Trophoblast cell (in vitro differentiated cells and primary cell): Measurements from ENCODE around the gene PDE4D.

ENCODE experiments used
- DNase-seq, 2 donors: peaks; one replicate each; pipeline ENCODE4 v3.0.0-alpha.2; 2016
- H2AFZ ChIP-seq: 2 replicates; pipeline ENCODE4 v1.6.1; 2013; ENCODE audit warnings: low read length, moderate library complexity, mild to moderate bottlenecking; ENCODE audit not compliant: insufficient read depth, poor library complexity
- H2AK5ac ChIP-seq: 2 replicates; pipeline ENCODE4 v1.6.1; 2013; ENCODE audit warnings: mild to moderate bottlenecking, low read length
- H2BK120ac ChIP-seq: 2 replicates; pipeline ENCODE4 v1.6.1; 2013; ENCODE audit warnings: low read length, mild to moderate bottlenecking, moderate library complexity; ENCODE audit not compliant: insufficient read depth, poor library complexity
- H2BK12ac ChIP-seq: 2 replicates; pipeline ENCODE4 v1.6.1; 2013; ENCODE audit warnings: mild to moderate bottlenecking, low read length, moderate library complexity
- H2BK5ac ChIP-seq: 2 replicates; pipeline ENCODE4 v1.6.1; 2013; ENCODE audit warnings: low read length, low read depth, moderate library complexity, mild to moderate bottlenecking; ENCODE audit not compliant: poor library complexity
- H3K14ac ChIP-seq: 2 replicates; pipeline ENCODE4 v1.6.1; 2013; ENCODE audit warnings: mild to moderate bottlenecking, low read length
- H3K18ac ChIP-seq: 2 replicates; pipeline ENCODE4 v1.6.1; 2013; ENCODE audit warnings: mild to moderate bottlenecking, low read length
- H3K23ac ChIP-seq: 2 replicates; pipeline ENCODE4 v1.6.1; 2013; ENCODE audit warnings: low read length
- H3K27ac ChIP-seq: 2 replicates; pipeline ENCODE4 v1.5.1; 2013; ENCODE audit warnings: low read depth, mild to moderate bottlenecking, inconsistent platforms, low read length, moderate library complexity
- H3K27me3 ChIP-seq: 2 replicates; pipeline ENCODE4 v1.6.1; 2013; ENCODE audit warnings: inconsistent platforms, mild to moderate bottlenecking, low read length, moderate library complexity; ENCODE audit not compliant: insufficient read depth
- H3K36me3 ChIP-seq, 2 experiments: 1 replicate in 1 of 2; 2 replicates in 1 of 2; pipeline ENCODE4 v1.6.1; 2013; ENCODE audit warnings: low read length in 2 of 2, mild to moderate bottlenecking in 2 of 2, moderate library complexity in 1 of 2; ENCODE audit not compliant: insufficient read depth in 2 of 2, control insufficient read depth in 1 of 2
- H3K4ac ChIP-seq: 2 replicates; pipeline ENCODE4 v1.6.1; 2013; ENCODE audit warnings: low read depth, mild to moderate bottlenecking, low read length, moderate library complexity
- H3K4me1 ChIP-seq, 2 experiments: 1 replicate in 1 of 2; 2 replicates in 1 of 2; pipeline ENCODE4 v1.6.1; 2013; ENCODE audit warnings: low read length in 2 of 2, mild to moderate bottlenecking in 2 of 2, moderate library complexity in 1 of 2; ENCODE audit not compliant: insufficient read depth in 2 of 2, control insufficient read depth in 1 of 2
- H3K4me2 ChIP-seq: 2 replicates; pipeline ENCODE4 v1.6.1; 2013; ENCODE audit warnings: inconsistent platforms, mild to moderate bottlenecking, low read length, moderate library complexity
- H3K4me3 ChIP-seq: 2 replicates; pipeline ENCODE4 v1.5.1; 2013; ENCODE audit warnings: mild to moderate bottlenecking, low read depth, low read length, inconsistent platforms
- H3K79me1 ChIP-seq: one replicate; pipeline ENCODE4 v1.6.1; 2013; ENCODE audit warnings: low read length
- H3K79me2 ChIP-seq: 2 replicates; pipeline ENCODE4 v1.6.1; 2013; ENCODE audit warnings: low read length, mild to moderate bottlenecking; ENCODE audit not compliant: control insufficient read depth, insufficient read depth, poor library complexity
- H3K9ac ChIP-seq: 2 replicates; pipeline ENCODE4 v1.6.1; 2013; ENCODE audit warnings: mild to moderate bottlenecking, low read length
- H3K9me3 ChIP-seq: 2 replicates; pipeline ENCODE4 v1.6.1; 2013; ENCODE audit warnings: low read depth, mild to moderate bottlenecking, control low read depth, inconsistent platforms, low read length; ENCODE audit not compliant: insufficient read depth
- H4K12ac ChIP-seq: 2 replicates; pipeline ENCODE4 v1.6.1; 2013; ENCODE audit warnings: low read depth, mild to moderate bottlenecking, low read length, moderate library complexity
- H4K8ac ChIP-seq: 2 replicates; pipeline ENCODE4 v1.6.1; 2013; ENCODE audit warnings: low read depth, mild to moderate bottlenecking, low read length, moderate library complexity
- H4K91ac ChIP-seq: one replicate; pipeline ENCODE4 v1.6.1; 2013; ENCODE audit warnings: low read depth, mild to moderate bottlenecking, low read length, moderate library complexity
- WGBS: extraction: QIAGEN DNeasy Blood & Tissue Kit; methylation state at CpG from one replicate; pipeline ENCODE4 v1.1.7; 2013; ENCODE audit warnings: missing lambda C conversion rate; ENCODE audit not compliant: insufficient read length, insufficient coverage; ENCODE audit errors: extremely low coverage; 5-methylcytosine and 5-hydroxymethylcytosine counted together

PDE4D gene

DNA sequence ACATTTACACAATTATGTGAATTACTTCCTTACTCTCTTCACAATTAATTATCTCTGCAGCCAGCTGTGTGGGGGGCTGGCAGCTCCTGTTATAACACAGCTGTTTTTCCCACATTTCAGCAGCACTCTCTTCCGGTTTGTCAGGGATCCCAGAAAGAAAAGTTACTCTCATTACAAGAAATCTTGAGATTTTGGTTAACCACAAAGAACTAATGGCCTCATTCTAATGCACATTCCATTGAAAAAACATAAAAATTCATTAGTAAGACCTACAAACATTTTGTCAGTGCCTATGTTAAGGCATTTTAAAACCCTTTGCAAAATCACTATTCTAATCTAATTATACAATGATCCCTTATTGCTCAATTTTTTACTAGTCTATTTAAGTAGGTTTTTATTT is 64.1 kb downstream of the PDE4D start:
- Histone ChIP-seq H3K27ac (no peak overlapping the region), H3K9ac (no peak overlapping the region), H2BK5ac (no peak overlapping the region), H2AFZ (no peak overlapping the region), H3K4me1 (no peaks in the 10 kb centered on the region), H3K23ac (no peak overlapping the region), H2AK5ac (no peak overlapping the region), H4K8ac (no peak overlapping the region), H3K14ac (no peak overlapping the region), H3K18ac (no peak overlapping the region), H3K4me3 (no peak overlapping the region), H3K27me3 (no peaks in the 10 kb centered on the region), H2BK12ac (no peak overlapping the region), H4K12ac (no peak overlapping the region), H2BK120ac (no peak overlapping the region), H3K9me3 (no peaks in the 10 kb centered on the region), H3K36me3 (no peaks in the 10 kb centered on the region), H3K79me1 (no peaks in the 10 kb centered on the region), H3K4ac (no peak overlapping the region), H3K4me2 (no peak overlapping the region), H4K91ac (no peak overlapping the region), H3K79me2 (no peaks in the 10 kb centered on the region)
- no peak for DNase-seq
- no CpG with 5 or more reads among the region's 1 CpG for WGBS

DNA sequence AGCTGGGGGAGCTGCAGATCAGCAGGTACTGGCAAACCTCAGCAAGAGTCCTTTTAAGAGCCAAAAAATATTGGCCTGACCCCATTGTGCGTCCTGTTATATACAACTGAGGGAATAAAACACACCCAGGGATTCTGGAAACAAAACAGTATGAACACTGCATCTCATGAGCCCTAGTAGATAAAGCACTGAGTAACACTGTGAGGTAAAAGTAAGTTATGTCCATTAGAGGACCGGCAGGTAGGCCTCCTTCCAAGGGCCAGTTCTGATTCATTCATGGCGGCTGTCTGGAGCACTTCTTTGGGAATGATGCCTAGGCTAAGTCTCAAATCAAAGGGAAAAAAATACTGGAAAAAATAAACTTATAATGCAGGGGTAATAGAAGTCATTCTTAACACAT is 64.9 kb downstream of the PDE4D start:
- H3K27ac ChIP-seq: no peak overlapping the region
- no CpG with 5 or more reads among the region's 3 CpGs for WGBS

DNA sequence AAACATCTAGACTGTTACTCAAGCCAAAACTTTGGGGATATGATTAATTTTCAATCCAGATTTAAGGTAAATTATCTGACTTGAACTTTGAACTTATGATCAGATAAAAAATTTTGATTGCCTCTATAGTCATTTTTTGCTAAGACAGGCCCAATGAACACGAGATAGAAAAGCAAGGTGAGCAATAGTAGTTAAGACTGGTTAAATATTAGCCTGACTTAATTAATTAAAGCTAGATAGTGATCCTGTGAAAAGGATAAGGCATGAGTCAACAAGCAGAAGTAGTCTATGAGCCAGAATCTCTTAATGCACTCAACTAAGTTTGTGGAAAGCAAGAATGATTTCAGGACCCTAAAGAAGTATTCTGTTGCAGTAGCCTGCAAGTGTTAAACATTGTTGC is 66.5 kb downstream of the PDE4D start:
- Histone ChIP-seq H3K23ac (no peak overlapping the region), H2BK5ac (no peak overlapping the region), H4K91ac (no peak overlapping the region), H3K4me1 (no peaks in the 10 kb centered on the region), H3K4ac (no peak overlapping the region), H3K9ac (no peak overlapping the region), H3K4me3 (no peak overlapping the region), H3K79me1 (no peaks in the 10 kb centered on the region), H2AFZ (no peak overlapping the region), H3K79me2 (no peaks in the 10 kb centered on the region), H3K14ac (no peak overlapping the region), H3K36me3 (no peaks in the 10 kb centered on the region), H4K8ac (no peak overlapping the region), H3K27me3 (no peaks in the 10 kb centered on the region), H3K18ac (no peak overlapping the region), H2AK5ac (no peak overlapping the region), H3K27ac (no peak overlapping the region), H3K9me3 (no peaks in the 10 kb centered on the region), H2BK120ac (no peak overlapping the region), H3K4me2 (no peak overlapping the region), H2BK12ac (no peak overlapping the region), H4K12ac (no peak overlapping the region)
- DNase-seq: no peak
- no CpG with 5 or more reads among the region's 1 CpG for WGBS

More for the DNA sequence above, 64.9 kb downstream of the PDE4D start:
- H3K18ac ChIP-seq: no peak overlapping the region
- no peaks in the 10 kb centered on the region for H3K36me3 ChIP-seq
- H2BK5ac ChIP-seq: no peak overlapping the region
- no peak overlapping the region for H3K4ac ChIP-seq
- no peak overlapping the region for H2BK12ac ChIP-seq
- H4K91ac ChIP-seq: no peak overlapping the region
- H3K14ac ChIP-seq: no peak overlapping the region
- H4K8ac ChIP-seq: no peak overlapping the region
- no peak overlapping the region for H4K12ac ChIP-seq
- no peak overlapping the region for H3K4me2 ChIP-seq
- H3K9me3 ChIP-seq: no peaks in the 10 kb centered on the region
- no peaks in the 10 kb centered on the region for H3K27me3 ChIP-seq
- H2BK120ac ChIP-seq: no peak overlapping the region
- no peak for DNase-seq
- no peaks in the 10 kb centered on the region for H3K79me2 ChIP-seq
- no peak overlapping the region for H3K9ac ChIP-seq
- H2AK5ac ChIP-seq: no peak overlapping the region
- no peaks in the 10 kb centered on the region for H3K79me1 ChIP-seq
- H3K4me3 ChIP-seq: no peak overlapping the region
- no peak overlapping the region for H2AFZ ChIP-seq
- no peak overlapping the region for H3K23ac ChIP-seq
- H3K4me1 ChIP-seq: no peaks in the 10 kb centered on the region

DNA sequence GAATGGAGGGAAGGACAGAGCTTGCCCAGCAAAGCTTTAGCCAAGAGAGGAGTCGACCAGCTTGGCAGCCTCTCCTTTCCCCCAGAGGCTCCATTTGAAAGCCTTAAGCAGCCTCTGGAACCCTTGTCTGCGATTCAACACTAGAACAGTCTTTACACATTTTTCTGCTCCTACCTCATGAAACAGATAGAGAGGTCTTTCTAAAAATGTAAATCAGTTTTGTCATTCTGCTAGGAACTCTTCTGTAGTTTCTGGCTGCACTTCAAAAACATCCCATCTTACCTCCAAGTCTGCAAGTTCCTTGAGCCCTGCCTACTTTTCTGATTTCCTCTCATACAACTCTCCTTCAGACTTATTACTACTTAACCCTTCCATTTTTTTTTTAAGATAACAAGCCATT is 70.1 kb downstream of the PDE4D start:
- Histone ChIP-seq H2BK120ac (no peak overlapping the region), H3K23ac (no peak overlapping the region), H3K18ac (no peak overlapping the region), H3K79me1 (no peaks in the 10 kb centered on the region), H3K4me3 (no peak overlapping the region), H4K91ac (no peak overlapping the region), H2AK5ac (no peak overlapping the region), H2AFZ (no peak overlapping the region), H3K4me1 (no peaks in the 10 kb centered on the region), H3K4ac (no peak overlapping the region), H3K14ac (no peak overlapping the region), H3K79me2 (no peaks in the 10 kb centered on the region), H3K4me2 (no peak overlapping the region), H3K36me3 (no peaks in the 10 kb centered on the region), H3K9ac (no peak overlapping the region), H3K27ac (no peak overlapping the region), H2BK12ac (no peak overlapping the region), H3K9me3 (no peaks in the 10 kb centered on the region), H4K12ac (no peak overlapping the region), H4K8ac (no peak overlapping the region), H3K27me3 (no peaks in the 10 kb centered on the region), H2BK5ac (no peak overlapping the region)
- no peak for DNase-seq
- no CpG with 5 or more reads among the region's 2 CpGs for WGBS
